Neural progenitor cell (in vitro differentiated cells): ENCODE results near the gene PKN1. TPM values are rescaled to one million over a fixed set of nuclear protein-coding genes. Genes with fewer than 3 reads are reported as not detected.

Experiments used
- DNase-seq: peaks from one replicate; pipeline ENCODE4 v3.0.0-alpha.2; 2016; ENCODE audit warnings: low spot score
- H2AFZ ChIP-seq: fragments of 200-600 bp; sonication (generic); replicated peaks from 2 replicates; pipeline ENCODE4 v1.6.1; 2016; ENCODE audit warnings: antibody characterized with exemption
- H3F3A ChIP-seq: fragments of 200-600 bp; sonication (generic); 2 replicates; pipeline ENCODE4 v1.6.1; 2016; ENCODE audit warnings: antibody characterized with exemption, low read depth
- H3K27ac ChIP-seq: fragments of 200-600 bp; sonication (generic); 2 replicates; pipeline ENCODE4 v1.5.1; 2016; ENCODE audit warnings: mild to moderate bottlenecking
- H3K27me3 ChIP-seq: fragments of 200-600 bp; sonication (generic); 2 replicates; pipeline ENCODE4 v1.6.1; 2016; ENCODE audit warnings: mild to moderate bottlenecking, moderate library complexity
- H3K36me3 ChIP-seq: fragments of 200-600 bp; sonication (generic); 2 replicates; pipeline ENCODE4 v1.5.1; 2016
- H3K4me1 ChIP-seq: fragments of 200-600 bp; sonication (generic); 2 replicates; pipeline ENCODE4 v1.6.1; 2016; ENCODE audit warnings: mixed run types
- H3K4me2 ChIP-seq: fragments of 200-600 bp; sonication (generic); 2 replicates; pipeline ENCODE4 v1.6.1; 2016
- H3K4me3 ChIP-seq: fragments of 200-600 bp; sonication (generic); 2 replicates; pipeline ENCODE4 v1.5.1; 2016
- H3K79me2 ChIP-seq: fragments of 200-600 bp; sonication (generic); 2 replicates; pipeline ENCODE4 v1.6.1; 2016; ENCODE audit warnings: low read depth
- H3K9ac ChIP-seq: fragments of 200-600 bp; sonication (generic); 2 replicates; pipeline ENCODE4 v1.6.1; 2016
- H3K9me3 ChIP-seq: fragments of 200-600 bp; sonication (generic); 2 replicates; pipeline ENCODE4 v1.5.1; 2016; ENCODE audit warnings: low read depth
- H4K20me1 ChIP-seq: fragments of 200-600 bp; sonication (generic); 2 replicates; pipeline ENCODE4 v1.6.1; 2016; ENCODE audit warnings: low read depth
- H3K27ac Mint-ChIP-seq: 3 replicates; pipeline ENCODE4 v1.8.0; 2021; ENCODE audit warnings: mixed read lengths
- H3K27me3 Mint-ChIP-seq: 2 replicates; pipeline ENCODE4 v1.8.0; 2022; ENCODE audit warnings: low read depth, mild to moderate bottlenecking, inconsistent platforms, moderate library complexity, mixed read lengths; ENCODE audit not compliant: insufficient read depth
- H3K36me3 Mint-ChIP-seq: 3 replicates; pipeline ENCODE4 v1.8.0; 2021; ENCODE audit warnings: mixed read lengths
- H3K4me1 Mint-ChIP-seq: 3 replicates; pipeline ENCODE4 v1.8.0; 2021; ENCODE audit warnings: mixed read lengths
- H3K4me3 Mint-ChIP-seq: 3 replicates; pipeline ENCODE4 v1.8.0; 2021; ENCODE audit warnings: mild to moderate bottlenecking, moderate library complexity, mixed read lengths
- H3K9me3 Mint-ChIP-seq: 3 replicates; pipeline ENCODE4 v1.8.0; 2020; ENCODE audit warnings: mixed read lengths
- EZH2 ChIP-seq: fragments of 200-600 bp; sonication (generic); IDR thresholded peaks from 2 replicates; pipeline ENCODE4 v1.6.1; 2017; ENCODE audit warnings: antibody characterized with exemption, mild to moderate bottlenecking, moderate library complexity
- EZH2phosphoT487 ChIP-seq: fragments of 200-600 bp; sonication (generic); IDR thresholded peaks from 2 replicates; pipeline ENCODE4 v1.6.1; 2017; ENCODE audit warnings: antibody characterized with exemption
- total RNA-seq: library from RNA; depleted of rRNA; stranded (reverse); fragments of >200 nt; gene quantifications from 2 replicates; pipeline ENCODE4 v1.2.3, GENCODE V29; 2015; ENCODE audit warnings: low replicate concordance
- TF ChIP-seq, protein P1 (sequence below): fragments of 200-600 bp; sonication (generic); IDR thresholded peaks from 2 replicates; pipeline ENCODE4 v1.5.1; 2017; ENCODE audit warnings: antibody characterized with exemption, mild to moderate bottlenecking

Gene PKN1
- total RNA-seq, 1 donor from 2014 or later, result 29.0 TPM

- H3K4me2 ChIP-seq, result peak overlapping the region; percentile 87
- no peaks in the 10 kb centered on the region for H3K9me3 Mint-ChIP-seq
- peaks cover 13% of the 10 kb centered on the region for H3F3A ChIP-seq
- peaks cover 10% of the 10 kb centered on the region for H3K4me1 ChIP-seq
- peak overlapping the region; percentile 95 for H3K4me3 Mint-ChIP-seq
- no peaks in the 10 kb centered on the region for H3K36me3 ChIP-seq
- H3K27me3 Mint-ChIP-seq, result peaks cover 14% of the 10 kb centered on the region
- H3K27me3 ChIP-seq, result no peaks in the 10 kb centered on the region
- TF ChIP-seq, protein P1, sequence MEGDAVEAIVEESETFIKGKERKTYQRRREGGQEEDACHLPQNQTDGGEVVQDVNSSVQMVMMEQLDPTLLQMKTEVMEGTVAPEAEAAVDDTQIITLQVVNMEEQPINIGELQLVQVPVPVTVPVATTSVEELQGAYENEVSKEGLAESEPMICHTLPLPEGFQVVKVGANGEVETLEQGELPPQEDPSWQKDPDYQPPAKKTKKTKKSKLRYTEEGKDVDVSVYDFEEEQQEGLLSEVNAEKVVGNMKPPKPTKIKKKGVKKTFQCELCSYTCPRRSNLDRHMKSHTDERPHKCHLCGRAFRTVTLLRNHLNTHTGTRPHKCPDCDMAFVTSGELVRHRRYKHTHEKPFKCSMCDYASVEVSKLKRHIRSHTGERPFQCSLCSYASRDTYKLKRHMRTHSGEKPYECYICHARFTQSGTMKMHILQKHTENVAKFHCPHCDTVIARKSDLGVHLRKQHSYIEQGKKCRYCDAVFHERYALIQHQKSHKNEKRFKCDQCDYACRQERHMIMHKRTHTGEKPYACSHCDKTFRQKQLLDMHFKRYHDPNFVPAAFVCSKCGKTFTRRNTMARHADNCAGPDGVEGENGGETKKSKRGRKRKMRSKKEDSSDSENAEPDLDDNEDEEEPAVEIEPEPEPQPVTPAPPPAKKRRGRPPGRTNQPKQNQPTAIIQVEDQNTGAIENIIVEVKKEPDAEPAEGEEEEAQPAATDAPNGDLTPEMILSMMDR, result no peak
- TF ChIP-seq EZH2, result no peak
- no peak overlapping the region for H3K27ac Mint-ChIP-seq
- H2AFZ ChIP-seq, result no peak overlapping the region
- DNase-seq, result no peak
- H3K9ac ChIP-seq, result peak overlapping the region; percentile 57
- peaks cover 35% of the 10 kb centered on the region for H3K79me2 ChIP-seq
- H3K36me3 Mint-ChIP-seq, result peaks cover 8% of the 10 kb centered on the region
- H3K27ac ChIP-seq, result no peak overlapping the region
- H3K4me1 Mint-ChIP-seq, result peaks cover 24% of the 10 kb centered on the region
- H3K9me3 ChIP-seq, result no peaks in the 10 kb centered on the region
- H3K4me3 ChIP-seq, result peak overlapping the region; percentile 91
- H4K20me1 ChIP-seq, result peaks cover 33% of the 10 kb centered on the region
These were observed 62.5 kb downstream of the PKN1 start for GRCh38 chr19:14495672-14496028.

DNA sequence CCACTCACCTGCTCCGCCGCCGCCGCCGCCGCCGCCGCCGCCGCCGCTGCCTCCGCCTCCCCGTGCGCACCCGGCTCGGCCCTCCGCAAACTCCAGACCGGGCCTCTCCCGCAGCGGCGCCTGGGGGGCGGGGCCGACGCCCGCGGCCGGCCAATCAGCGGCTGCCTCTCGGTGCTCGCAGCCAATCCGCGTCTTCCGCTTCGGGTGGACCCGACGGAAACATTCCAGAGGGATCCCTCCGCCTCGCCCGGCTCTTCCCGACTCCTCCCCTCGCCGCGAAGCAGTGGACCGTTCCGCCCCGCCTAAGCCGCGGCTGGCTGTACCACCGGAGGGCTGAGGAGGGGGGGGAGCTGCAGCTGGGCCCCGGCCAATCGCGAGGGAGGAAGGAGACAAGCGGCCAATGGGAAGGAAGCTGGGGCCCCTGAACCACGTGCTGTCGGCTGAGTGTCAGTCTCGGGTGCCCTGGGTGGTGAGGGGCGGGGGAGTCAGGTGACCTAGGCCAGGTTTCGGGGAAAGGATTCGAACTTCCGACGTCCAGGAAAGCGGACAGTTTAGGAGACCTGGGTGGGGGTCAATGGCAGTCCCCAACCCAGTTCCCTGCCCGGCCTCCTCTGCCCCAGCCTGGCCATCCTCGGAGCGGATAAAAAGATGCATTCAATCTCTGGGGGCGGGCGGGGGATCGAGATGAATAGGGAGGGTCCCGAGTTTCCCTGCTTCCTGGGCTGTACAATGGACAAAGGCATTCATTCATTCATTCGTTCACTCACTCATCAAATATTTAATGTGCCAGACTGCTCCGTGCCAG lies 63.1 kb downstream of the PKN1 start, which contains the start of gene GIPC1:
GIPC1 (minus strand) TSS at position 99 of the 805 bp plus-strand sequence. CDS start 13,151 bp downstream, outside the sequence.
- Histone ChIP-seq H3F3A (peaks cover 13% of the 10 kb centered on the region), H3K9me3 (no peaks in the 10 kb centered on the region), H3K4me3 (peak within 1 kb of the TSS; percentile 91), H3K4me2 (peak within 1 kb of the TSS; percentile 87), H4K20me1 (peaks cover 33% of the 10 kb centered on the region), H3K79me2 (peaks cover 35% of the 10 kb centered on the region), H2AFZ (peak within 1 kb of the TSS; percentile 39), H3K9ac (peak within 1 kb of the TSS; percentile 57), H3K27ac (no peak within 1 kb of the TSS), H3K36me3 (no peaks in the 10 kb centered on the region), H3K4me1 (peaks cover 10% of the 10 kb centered on the region), H3K27me3 (no peaks in the 10 kb centered on the region)
- peaks cover 8% of the 10 kb centered on the region for H3K36me3 Mint-ChIP-seq
- peak; percentile 99 for DNase-seq
- no peaks in the 10 kb centered on the region for H3K9me3 Mint-ChIP-seq
- TF ChIP-seq EZH2phosphoT487, result no peak
- TF ChIP-seq, protein P1, result no peak
- TF ChIP-seq EZH2, result no peak
- peaks cover 24% of the 10 kb centered on the region for H3K4me1 Mint-ChIP-seq
- H3K27ac Mint-ChIP-seq, result peak within 1 kb of the TSS; percentile 18
- peaks cover 14% of the 10 kb centered on the region for H3K27me3 Mint-ChIP-seq
- peak within 1 kb of the TSS; percentile 95 for H3K4me3 Mint-ChIP-seq

DNA sequence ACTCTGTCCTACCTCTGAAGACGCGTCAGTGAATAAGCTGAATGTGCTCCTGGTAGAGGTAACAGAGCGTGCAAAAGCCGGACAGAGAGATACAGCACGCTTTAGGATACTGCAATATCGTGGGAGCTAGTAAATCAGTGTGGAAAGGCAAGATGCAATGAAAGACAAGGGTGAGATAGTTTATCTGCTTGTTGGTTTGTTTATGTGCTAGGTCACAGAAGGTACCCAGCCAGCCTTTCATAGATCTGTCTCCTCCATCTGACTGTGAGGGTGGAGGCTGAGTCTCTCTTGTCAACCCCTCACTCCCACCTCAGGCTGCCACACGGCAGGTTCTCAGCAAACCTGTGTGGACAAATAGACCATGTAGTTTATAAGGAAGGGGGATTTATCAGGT lies 63.7 kb downstream of the PKN1 start:
- H3K4me3 Mint-ChIP-seq, result peak overlapping the region; percentile 81
- peaks cover 5% of the 10 kb centered on the region for H3K36me3 Mint-ChIP-seq
- H4K20me1 ChIP-seq, result peaks cover 33% of the 10 kb centered on the region
- H3K27ac Mint-ChIP-seq, result peak overlapping the region; percentile 18
- no peak overlapping the region for H3K9ac ChIP-seq
- H3K79me2 ChIP-seq, result peaks cover 35% of the 10 kb centered on the region
- H3K27me3 ChIP-seq, result no peaks in the 10 kb centered on the region
- peaks cover 13% of the 10 kb centered on the region for H3F3A ChIP-seq
- H3K4me3 ChIP-seq, result peak overlapping the region; percentile 28
- peaks cover 10% of the 10 kb centered on the region for H3K4me1 ChIP-seq
- TF ChIP-seq, protein P1, result no peak
- TF ChIP-seq EZH2phosphoT487 (no peak), EZH2 (no peak)
- peak overlapping the region; percentile 45 for H3K4me2 ChIP-seq
- H3K4me1 Mint-ChIP-seq, result peaks cover 24% of the 10 kb centered on the region
- H3K36me3 ChIP-seq, result no peaks in the 10 kb centered on the region
- H2AFZ ChIP-seq, result peak overlapping the region; percentile 43
- H3K9me3 ChIP-seq, result no peaks in the 10 kb centered on the region
- no peaks in the 10 kb centered on the region for H3K9me3 Mint-ChIP-seq
- no peak overlapping the region for H3K27ac ChIP-seq
- peaks cover 14% of the 10 kb centered on the region for H3K27me3 Mint-ChIP-seq
- DNase-seq, result no peak
